ENCODE measurements around the gene SLC6A2. TPM values are rescaled to one million over a fixed set of nuclear protein-coding genes. Genes with fewer than 3 reads are reported as not detected.

The SLC6A2 gene
- total RNA-seq, 2 experiments from 2014 or later, result not detected

- 0 out of 2 replicates have a peak overlapping the region, but pooled peaks have one; percentile 12 for H3K4me2 ChIP-seq (ENCODE audit: low read length)
- CTCF ChIA-PET (ENCODE audit: unreplicated experiment), result no interaction called here
- peak; percentile 9 for DNase-seq (ENCODE audit: low spot score)
Measured at GRCh38 chr16:55622930-55623561, 32.7 kb upstream of the SLC6A2 start.

GRCh38 chr16:55623640-55624039, 32.1 kb upstream of the SLC6A2 start:
- no peak overlapping the region for H3K27ac ChIP-seq (ENCODE audit: low read depth, low read length, poor library complexity, severe bottlenecking)
- no peaks in the 10 kb centered on the region for H3K4me1 ChIP-seq (ENCODE audit: insufficient read depth, low read length, poor library complexity, severe bottlenecking)
- ChIA-PET POLR2A (no interaction called here), CTCF (ENCODE audit: unreplicated experiment) (no interaction called here)
- H3K9me2 ChIP-seq (ENCODE audit: insufficient read depth, low read length), result no peaks in the 10 kb centered on the region
- H3K9me3 ChIP-seq (ENCODE audit: low read length), result no peaks in the 10 kb centered on the region
- no peak overlapping the region for H2AFZ ChIP-seq (ENCODE audit: low read length)
- intact Hi-C loops (cut with micrococcal nuclease; ENCODE audit: unreplicated experiment), result no loop called here
- no peaks in the 10 kb centered on the region for H4K20me1 ChIP-seq (ENCODE audit: insufficient read depth, low read length)
- no peaks in the 10 kb centered on the region for H3K79me2 ChIP-seq (ENCODE audit: insufficient read depth, low read depth, low read length)
- DNase-seq (ENCODE audit: low spot score), result no peak
- no peak overlapping the region for H3K4me2 ChIP-seq (ENCODE audit: low read length)
- BruUV-seq (replicated peaks), result no TSS peak
- no peak for TF ChIP-seq EZH2phosphoT487 (IDR thresholded peaks at IDR 0.05; ENCODE audit: borderline replicate concordance, low read depth, low read length)
- TF ChIP-seq, protein P1, sequence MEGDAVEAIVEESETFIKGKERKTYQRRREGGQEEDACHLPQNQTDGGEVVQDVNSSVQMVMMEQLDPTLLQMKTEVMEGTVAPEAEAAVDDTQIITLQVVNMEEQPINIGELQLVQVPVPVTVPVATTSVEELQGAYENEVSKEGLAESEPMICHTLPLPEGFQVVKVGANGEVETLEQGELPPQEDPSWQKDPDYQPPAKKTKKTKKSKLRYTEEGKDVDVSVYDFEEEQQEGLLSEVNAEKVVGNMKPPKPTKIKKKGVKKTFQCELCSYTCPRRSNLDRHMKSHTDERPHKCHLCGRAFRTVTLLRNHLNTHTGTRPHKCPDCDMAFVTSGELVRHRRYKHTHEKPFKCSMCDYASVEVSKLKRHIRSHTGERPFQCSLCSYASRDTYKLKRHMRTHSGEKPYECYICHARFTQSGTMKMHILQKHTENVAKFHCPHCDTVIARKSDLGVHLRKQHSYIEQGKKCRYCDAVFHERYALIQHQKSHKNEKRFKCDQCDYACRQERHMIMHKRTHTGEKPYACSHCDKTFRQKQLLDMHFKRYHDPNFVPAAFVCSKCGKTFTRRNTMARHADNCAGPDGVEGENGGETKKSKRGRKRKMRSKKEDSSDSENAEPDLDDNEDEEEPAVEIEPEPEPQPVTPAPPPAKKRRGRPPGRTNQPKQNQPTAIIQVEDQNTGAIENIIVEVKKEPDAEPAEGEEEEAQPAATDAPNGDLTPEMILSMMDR (conservative IDR thresholded peaks at IDR 0.05; ENCODE audit: low read length), result peak; percentile 19; the same call in 1 of the 2 replicates
- no peaks in the 10 kb centered on the region for H3K36me3 ChIP-seq (ENCODE audit: insufficient read depth, low read length)
- no peak overlapping the region for H3K4me3 ChIP-seq (ENCODE audit: low read depth, low read length, poor library complexity, severe bottlenecking)

More at GRCh38 chr16:55622930-55623561, 32.7 kb upstream of the SLC6A2 start:
- Histone ChIP-seq H3K36me3 (ENCODE audit: insufficient read depth, low read length) (no peaks in the 10 kb centered on the region), H3K4me3 (ENCODE audit: low read depth, low read length, poor library complexity, severe bottlenecking) (no peak overlapping the region), H3K4me1 (ENCODE audit: insufficient read depth, low read length, poor library complexity, severe bottlenecking) (no peaks in the 10 kb centered on the region), H3K27ac (ENCODE audit: low read depth, low read length, poor library complexity, severe bottlenecking) (no peak overlapping the region), H3K9me2 (ENCODE audit: insufficient read depth, low read length) (no peaks in the 10 kb centered on the region), H4K20me1 (ENCODE audit: insufficient read depth, low read length) (no peaks in the 10 kb centered on the region), H3K9me3 (ENCODE audit: low read length) (no peaks in the 10 kb centered on the region), H3K79me2 (ENCODE audit: insufficient read depth, low read depth, low read length) (no peaks in the 10 kb centered on the region), H2AFZ (ENCODE audit: low read length) (peak overlapping the region; percentile 38; the same call in 1 of the 2 replicates)
- POLR2A ChIA-PET, result no interaction called here
- no TSS peak for BruUV-seq (replicated peaks)
- TF ChIP-seq, protein P1 (conservative IDR thresholded peaks at IDR 0.05; ENCODE audit: low read length), result peak; percentile 59
- no peak for TF ChIP-seq EZH2phosphoT487 (IDR thresholded peaks at IDR 0.05; ENCODE audit: borderline replicate concordance, low read depth, low read length)
- intact Hi-C loops (cut with micrococcal nuclease; ENCODE audit: unreplicated experiment), result no loop called here

- no peak overlapping the region for H3K27ac ChIP-seq (ENCODE audit: low read depth, low read length, poor library complexity, severe bottlenecking)
- no peaks in the 10 kb centered on the region for H3K36me3 ChIP-seq (ENCODE audit: insufficient read depth, low read length)
- no peak overlapping the region for H3K4me2 ChIP-seq (ENCODE audit: low read length)
- no peak for DNase-seq (ENCODE audit: low spot score)
- H4K20me1 ChIP-seq (ENCODE audit: insufficient read depth, low read length), result no peaks in the 10 kb centered on the region
- no peaks in the 10 kb centered on the region for H3K79me2 ChIP-seq (ENCODE audit: insufficient read depth, low read depth, low read length)
- ChIA-PET CTCF (ENCODE audit: unreplicated experiment) (no interaction called here), POLR2A (interaction anchor here (1.4 kb wide), 1 partner anchor 9 kb away, joined by 3 read pairs; no protein-coding TSS in a partner anchor)
- BruUV-seq (replicated peaks), result no TSS peak
- intact Hi-C loops (cut with micrococcal nuclease; ENCODE audit: unreplicated experiment), result no loop called here
- no peak overlapping the region for H2AFZ ChIP-seq (ENCODE audit: low read length)
- H3K9me3 ChIP-seq (ENCODE audit: low read length), result no peaks in the 10 kb centered on the region
- TF ChIP-seq EZH2phosphoT487 (IDR thresholded peaks at IDR 0.05; ENCODE audit: borderline replicate concordance, low read depth, low read length), result no peak
- TF ChIP-seq, protein P1 (conservative IDR thresholded peaks at IDR 0.05; ENCODE audit: low read length), result no peak
- H3K4me1 ChIP-seq (ENCODE audit: insufficient read depth, low read length, poor library complexity, severe bottlenecking), result no peaks in the 10 kb centered on the region
- H3K4me3 ChIP-seq (ENCODE audit: low read depth, low read length, poor library complexity, severe bottlenecking), result no peak overlapping the region
- no peaks in the 10 kb centered on the region for H3K9me2 ChIP-seq (ENCODE audit: insufficient read depth, low read length)
Measured at GRCh38 chr16:55624696-55625095, 31.1 kb upstream of the SLC6A2 start.
